Erythroblast (primary cell): ENCODE data around the gene IL6R.

ENCODE experiments used
- GATA1 ChIP-seq: IDR thresholded peaks from 2 replicates; pipeline ENCODE4 v1.6.1; 2011; ENCODE audit warnings: low read depth, mild to moderate bottlenecking, control low read depth, low read length, moderate library complexity
- POLR2A ChIP-seq: IDR thresholded peaks from 2 replicates; pipeline ENCODE4 v1.6.1; 2011; ENCODE audit warnings: mild to moderate bottlenecking, low read length

- TF ChIP-seq POLR2A (no peak), GATA1 (no peak)
Measured at GRCh38 chr1:154406886-154407197, 1.7 kb downstream of the IL6R start.
